GM06990 (cell line): Measurements from ENCODE around the gene RAI14.

ENCODE experiments used
- DNase-seq: peaks from one replicate; pipeline ENCODE4 v3.0.0-alpha.2; 2011; ENCODE audit not compliant: insufficient read length; ENCODE audit errors: extremely low read depth
- H3K27me3 ChIP-seq: replicated peaks from 2 replicates; pipeline ENCODE4 v1.6.0; 2011; ENCODE audit warnings: low read length; ENCODE audit not compliant: control insufficient read depth, insufficient read depth
- H3K36me3 ChIP-seq: 2 replicates; pipeline ENCODE4 v1.5.1; 2011; ENCODE audit warnings: low read length; ENCODE audit not compliant: control insufficient read depth, insufficient read depth
- H3K4me3 ChIP-seq: replicated peaks from 2 replicates; pipeline ENCODE4 v1.5.1; 2011; ENCODE audit warnings: low read depth, mild to moderate bottlenecking, control low read depth, low read length
- TF ChIP-seq, protein P1 (sequence below): IDR thresholded peaks from 2 replicates; pipeline ENCODE4 v1.5.1; 2011; ENCODE audit warnings: low read length, control low read depth, mild to moderate bottlenecking, inconsistent platforms; ENCODE audit not compliant: insufficient read depth, poor library complexity, severe bottlenecking

The RAI14 gene

DNA sequence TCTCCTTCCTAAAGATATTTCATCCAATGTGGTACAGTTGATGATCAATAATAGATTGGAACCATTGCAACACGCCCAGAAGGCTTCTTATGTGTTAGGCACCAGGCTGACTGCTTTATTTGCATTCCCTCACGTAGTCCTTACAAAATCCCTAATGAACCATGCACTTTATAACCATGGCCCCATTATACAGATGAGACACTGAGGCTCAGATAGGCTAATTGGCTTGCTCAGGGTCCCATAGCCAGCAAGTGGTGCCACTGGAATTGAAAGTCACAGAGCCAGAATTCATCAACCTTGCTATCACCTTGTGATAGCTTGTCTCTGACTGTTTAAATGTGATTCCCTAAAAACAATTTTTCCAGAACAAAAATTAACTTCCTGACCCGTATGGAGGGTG, 27.8 kb upstream of the RAI14 start:
- TF ChIP-seq, protein P1, sequence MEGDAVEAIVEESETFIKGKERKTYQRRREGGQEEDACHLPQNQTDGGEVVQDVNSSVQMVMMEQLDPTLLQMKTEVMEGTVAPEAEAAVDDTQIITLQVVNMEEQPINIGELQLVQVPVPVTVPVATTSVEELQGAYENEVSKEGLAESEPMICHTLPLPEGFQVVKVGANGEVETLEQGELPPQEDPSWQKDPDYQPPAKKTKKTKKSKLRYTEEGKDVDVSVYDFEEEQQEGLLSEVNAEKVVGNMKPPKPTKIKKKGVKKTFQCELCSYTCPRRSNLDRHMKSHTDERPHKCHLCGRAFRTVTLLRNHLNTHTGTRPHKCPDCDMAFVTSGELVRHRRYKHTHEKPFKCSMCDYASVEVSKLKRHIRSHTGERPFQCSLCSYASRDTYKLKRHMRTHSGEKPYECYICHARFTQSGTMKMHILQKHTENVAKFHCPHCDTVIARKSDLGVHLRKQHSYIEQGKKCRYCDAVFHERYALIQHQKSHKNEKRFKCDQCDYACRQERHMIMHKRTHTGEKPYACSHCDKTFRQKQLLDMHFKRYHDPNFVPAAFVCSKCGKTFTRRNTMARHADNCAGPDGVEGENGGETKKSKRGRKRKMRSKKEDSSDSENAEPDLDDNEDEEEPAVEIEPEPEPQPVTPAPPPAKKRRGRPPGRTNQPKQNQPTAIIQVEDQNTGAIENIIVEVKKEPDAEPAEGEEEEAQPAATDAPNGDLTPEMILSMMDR: no peak
- Histone ChIP-seq H3K4me3 (no peak overlapping the region), H3K36me3 (no peaks in the 10 kb centered on the region), H3K27me3 (no peaks in the 10 kb centered on the region)
- no peak for DNase-seq

DNA sequence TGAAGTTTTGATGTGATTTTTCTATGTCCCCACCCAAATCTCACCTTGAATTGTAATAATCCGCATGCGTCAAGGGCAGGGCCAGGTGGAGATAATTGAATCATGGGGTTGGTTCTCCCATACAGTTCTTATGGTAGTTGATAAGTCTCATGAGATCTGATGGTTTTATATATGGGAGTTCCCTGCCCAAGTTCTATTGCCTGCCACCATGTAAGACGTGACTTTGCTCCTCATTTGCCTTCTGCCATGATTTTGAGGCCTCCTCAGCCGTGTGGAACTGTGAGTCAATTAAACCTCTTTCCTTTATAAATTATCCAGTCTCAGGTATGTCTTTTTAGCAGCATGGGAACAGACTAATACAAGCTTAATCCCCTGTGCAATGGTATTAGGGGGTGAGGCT, 25.5 kb upstream of the RAI14 start:
- no peak for DNase-seq
- TF ChIP-seq, protein P1: no peak
- H3K4me3 ChIP-seq: no peak overlapping the region

GRCh38 chr5:34632807-34633422, 23.2 kb upstream of the RAI14 start:
- Histone ChIP-seq H3K27me3 (no peaks in the 10 kb centered on the region), H3K4me3 (no peak overlapping the region), H3K36me3 (no peaks in the 10 kb centered on the region)
- TF ChIP-seq, protein P1: no peak
- no peak for DNase-seq

More for the DNA sequence above, 25.5 kb upstream of the RAI14 start:
- H3K27me3 ChIP-seq: no peaks in the 10 kb centered on the region
- no peaks in the 10 kb centered on the region for H3K36me3 ChIP-seq

DNA sequence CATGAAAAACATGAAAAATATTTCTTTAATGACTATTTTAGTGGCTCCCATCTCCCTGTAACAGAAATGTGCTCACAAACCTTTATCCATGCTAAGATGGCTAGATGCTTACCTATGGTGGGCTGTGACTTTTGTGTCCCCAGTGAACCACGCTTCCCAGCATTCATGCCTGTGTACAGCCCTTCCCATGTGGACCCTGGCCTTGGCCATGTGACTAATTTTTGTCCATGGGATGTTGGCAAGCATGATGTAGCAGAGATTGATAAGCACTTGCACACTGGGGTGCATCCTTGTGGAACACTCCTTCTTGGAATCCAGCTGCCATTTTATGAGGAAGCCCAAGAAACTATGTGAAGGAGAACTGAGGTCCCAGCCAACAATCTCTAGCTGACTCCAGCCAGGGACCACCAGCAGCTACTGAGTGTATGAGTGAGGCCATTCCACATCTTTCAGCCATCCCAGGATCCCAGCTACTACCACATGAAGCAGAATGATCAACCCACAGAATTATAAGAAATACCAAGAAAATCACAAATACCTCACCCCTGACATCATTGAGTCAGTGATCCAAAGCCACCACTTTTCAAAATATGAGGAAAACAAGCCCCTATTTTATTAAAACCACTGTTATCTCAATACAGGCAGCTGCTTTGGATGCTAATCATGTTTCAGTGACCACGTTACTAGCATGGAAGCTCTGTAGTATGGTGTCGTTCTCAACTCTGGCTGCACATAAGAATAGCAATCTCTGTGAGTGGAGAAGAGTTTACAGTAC, 16.1 kb upstream of the RAI14 start:
- Histone ChIP-seq H3K4me3 (no peak overlapping the region), H3K36me3 (no peaks in the 10 kb centered on the region), H3K27me3 (no peaks in the 10 kb centered on the region)
- TF ChIP-seq, protein P1: no peak
- DNase-seq: no peak

GRCh38 chr5:34648039-34648839, 7.9 kb upstream of the RAI14 start:
- H3K4me3 ChIP-seq: no peak overlapping the region
- TF ChIP-seq, protein P1: no peak
- no peaks in the 10 kb centered on the region for H3K27me3 ChIP-seq
- DNase-seq: no peak
- H3K36me3 ChIP-seq: no peaks in the 10 kb centered on the region
